ENCODE measurements around the gene DCX. TPM values are rescaled to one million over a fixed set of nuclear protein-coding genes. Genes with fewer than 3 reads are reported as not detected.

The DCX gene
- total RNA-seq, 1 experiment from 2014 or later: not detected

GRCh38 chrX:111386077-111386476 is 25.9 kb downstream of the DCX start:
- no peaks in the 10 kb centered on the region for H3K79me2 ChIP-seq (ENCODE audit: insufficient read depth, low read length)
- CTCF ChIA-PET: no interaction called here

More at GRCh38 chrX:111386077-111386476, 25.9 kb downstream of the DCX start:
- H3K9me2 ChIP-seq (ENCODE audit: insufficient read depth): no peaks in the 10 kb centered on the region
- ChIA-PET RAD21 (ENCODE audit: low non-redundant PET in 1 of 2, low total read pairs in 2 of 2, uncharacterized antibody in 2 of 2, unreplicated experiment in 2 of 2) (no interaction called here), POLR2A (no interaction called here)
- no peak overlapping the region for H3K4me2 ChIP-seq (ENCODE audit: low read length)
- H3K27ac ChIP-seq (ENCODE audit: low read depth, low read length): no peak overlapping the region
- ATAC-seq (no peak), DNase-seq (ENCODE audit: low read depth, low spot score) (no peak)
- BruUV-seq (replicated peaks): no TSS peak
- no peak overlapping the region for H2AFZ ChIP-seq (ENCODE audit: low read depth, low read length, poor library complexity, severe bottlenecking)
- no peaks in the 10 kb centered on the region for H3K36me3 ChIP-seq (ENCODE audit: control insufficient read depth in 1 of 2, insufficient read depth in 2 of 2, low read length in 2 of 2)
- no peak overlapping the region for H3K4me3 ChIP-seq (replicated peaks in 1 of 2; ENCODE audit: low read depth in 1 of 2, low read length in 2 of 2)
- no peak for TF ChIP-seq EZH2 (IDR thresholded peaks at IDR 0.05)
- no peak for TF ChIP-seq REST (IDR thresholded peaks at IDR 0.05; ENCODE audit: low read depth)
- no peak for TF ChIP-seq JUND (IDR thresholded peaks at IDR 0.05)
- no peak for TF ChIP-seq CBX3 (IDR thresholded peaks at IDR 0.05; ENCODE audit: low read depth)
- no peak for TF ChIP-seq CEBPB (IDR thresholded peaks at IDR 0.05; ENCODE audit: low read depth)
- TF ChIP-seq YY1 (IDR thresholded peaks at IDR 0.05; ENCODE audit: extremely low read depth, insufficient replicate concordance, low read depth, low read length): no peak
- no peak for TF ChIP-seq RAD21 (IDR thresholded peaks at IDR 0.05; ENCODE audit: low read depth)
- no peak for TF ChIP-seq CTCF (IDR thresholded peaks at IDR 0.05 in 2 of 3, conservative IDR thresholded peaks at IDR 0.05 in 1 of 3; ENCODE audit: borderline replicate concordance in 1 of 3, insufficient read depth in 1 of 3, low read depth in 2 of 3, low read length in 2 of 3)
- TF ChIP-seq ELF1 (IDR thresholded peaks at IDR 0.05; ENCODE audit: borderline replicate concordance, low read depth): no peak
- TF ChIP-seq ATF3 (IDR thresholded peaks at IDR 0.05): no peak
- no peak for TF ChIP-seq EZH2phosphoT487 (IDR thresholded peaks at IDR 0.05; ENCODE audit: borderline replicate concordance)
- TF ChIP-seq SIN3A (IDR thresholded peaks at IDR 0.05; ENCODE audit: low read depth): no peak
- TF ChIP-seq POLR2AphosphoS5 (IDR thresholded peaks at IDR 0.05; ENCODE audit: low read depth, low read length): no peak
- TF ChIP-seq FOSL1 (IDR thresholded peaks at IDR 0.05; ENCODE audit: low read depth): no peak
- no peak for TF ChIP-seq ZFX (IDR thresholded peaks at IDR 0.05)
- no peak for TF ChIP-seq EGR1 (IDR thresholded peaks at IDR 0.05; ENCODE audit: low read depth)
- TF ChIP-seq SP1 (IDR thresholded peaks at IDR 0.05; ENCODE audit: low read depth): no peak
- no peak for TF ChIP-seq ZNF274 (IDR thresholded peaks at IDR 0.05; ENCODE audit: low read depth, low read length)
- intact Hi-C loops (cut with micrococcal nuclease): no loop called here
- H3K9ac ChIP-seq (ENCODE audit: low read length): no peak overlapping the region
- no peaks in the 10 kb centered on the region for H4K20me1 ChIP-seq (ENCODE audit: insufficient read depth)
- H3K27me3 ChIP-seq (ENCODE audit: insufficient read depth, low read length): no peaks in the 10 kb centered on the region
- H3K4me1 ChIP-seq (ENCODE audit: control insufficient read depth in 1 of 2, insufficient read depth in 2 of 2, low read length in 2 of 2): no peaks in the 10 kb centered on the region
- H3K9me3 ChIP-seq (ENCODE audit: control insufficient read depth in 1 of 2, insufficient read depth in 1 of 2, low read depth in 1 of 2, low read length in 2 of 2): no peaks in the 10 kb centered on the region

Measured in HCT116 (cell line).